Bronchial epithelial cell (primary cell): Measurements from ENCODE around the gene NDUFB4. TPM values are rescaled to one million over a fixed set of nuclear protein-coding genes. Genes with fewer than 3 reads are reported as not detected.

ENCODE experiments used
- DNase-seq: peaks from one replicate; pipeline ENCODE4 v3.0.0-alpha.2; 2010; ENCODE audit warnings: low read depth
- FAIRE-seq: peaks from 2 replicates; lab custom pipeline; 2011; peaks lifted over from hg19 to GRCh38; lab: Jason Lieb, UNC
- H3K27me3 ChIP-seq: 2 replicates; pipeline ENCODE4 v1.5.1; 2011; ENCODE audit warnings: low read length; ENCODE audit not compliant: control insufficient read depth, insufficient read depth
- H3K36me3 ChIP-seq: 2 replicates; pipeline ENCODE4 v1.5.1; 2011; ENCODE audit warnings: low read length; ENCODE audit not compliant: control insufficient read depth, insufficient read depth
- H3K4me3 ChIP-seq: 2 replicates; pipeline ENCODE4 v1.5.1; 2011; ENCODE audit warnings: mild to moderate bottlenecking, low read depth, low read length, control low read depth
- total RNA-seq: library from RNA; depleted of rRNA; stranded (reverse); fragments of >200 nt; gene quantifications from 2 replicates; pipeline ENCODE4 v1.2.1, GENCODE V29; 2014
- TF ChIP-seq, protein P1 (sequence below): IDR thresholded peaks from 2 replicates; pipeline ENCODE4 v1.5.1; 2011; ENCODE audit warnings: mild to moderate bottlenecking, moderate library complexity, low read length, control low read depth, inconsistent platforms; ENCODE audit not compliant: insufficient read depth, severe bottlenecking

Gene NDUFB4
- total RNA-seq = 9.7 and 20.4 TPM in 2 replicates

DNA sequence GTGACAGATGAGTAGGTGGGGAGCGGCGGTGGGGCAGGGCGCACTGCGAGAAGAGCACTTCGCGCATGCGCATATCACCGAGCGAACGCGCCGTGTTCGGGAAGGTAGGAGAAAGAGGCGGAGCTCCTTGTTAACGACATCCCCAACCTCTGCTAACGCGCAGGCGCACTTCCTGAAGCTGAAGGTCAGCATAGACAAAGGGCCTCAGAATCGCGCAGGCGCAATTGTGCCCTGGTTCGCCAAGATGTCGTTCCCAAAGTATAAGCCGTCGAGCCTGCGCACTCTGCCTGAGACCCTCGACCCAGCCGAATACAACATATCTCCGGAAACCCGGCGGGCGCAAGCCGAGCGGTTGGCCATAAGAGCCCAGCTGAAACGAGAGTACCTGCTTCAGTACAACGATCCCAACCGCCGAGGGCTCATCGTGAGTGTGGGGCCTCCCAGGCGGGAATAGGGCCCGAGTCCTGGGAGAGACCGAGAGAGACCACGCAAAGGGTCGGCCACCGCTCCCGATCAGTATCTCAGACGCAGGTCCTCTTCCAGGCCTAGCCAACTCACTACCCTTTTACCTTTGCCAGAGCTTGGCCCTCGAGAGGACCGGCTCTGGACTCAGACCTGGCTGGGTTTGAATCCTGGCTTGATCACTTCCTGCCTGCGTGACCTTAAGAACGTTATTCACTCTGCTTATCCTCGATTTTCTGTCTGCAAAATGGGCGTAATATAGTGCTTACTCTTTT lies at the start of gene NDUFB4:
Gene NDUFB4, plus strand, starts transcription at position 221 of the 737 bp plus-strand sequence. Its CDS starts 24 bp downstream, at position 245.
- Histone ChIP-seq H3K36me3 (peaks cover 3% of the 10 kb centered on the region), H3K27me3 (no peaks in the 10 kb centered on the region), H3K4me3 (peak within 1 kb of the TSS; percentile 77)
- peak; percentile 97 for DNase-seq
- TF ChIP-seq, protein P1, sequence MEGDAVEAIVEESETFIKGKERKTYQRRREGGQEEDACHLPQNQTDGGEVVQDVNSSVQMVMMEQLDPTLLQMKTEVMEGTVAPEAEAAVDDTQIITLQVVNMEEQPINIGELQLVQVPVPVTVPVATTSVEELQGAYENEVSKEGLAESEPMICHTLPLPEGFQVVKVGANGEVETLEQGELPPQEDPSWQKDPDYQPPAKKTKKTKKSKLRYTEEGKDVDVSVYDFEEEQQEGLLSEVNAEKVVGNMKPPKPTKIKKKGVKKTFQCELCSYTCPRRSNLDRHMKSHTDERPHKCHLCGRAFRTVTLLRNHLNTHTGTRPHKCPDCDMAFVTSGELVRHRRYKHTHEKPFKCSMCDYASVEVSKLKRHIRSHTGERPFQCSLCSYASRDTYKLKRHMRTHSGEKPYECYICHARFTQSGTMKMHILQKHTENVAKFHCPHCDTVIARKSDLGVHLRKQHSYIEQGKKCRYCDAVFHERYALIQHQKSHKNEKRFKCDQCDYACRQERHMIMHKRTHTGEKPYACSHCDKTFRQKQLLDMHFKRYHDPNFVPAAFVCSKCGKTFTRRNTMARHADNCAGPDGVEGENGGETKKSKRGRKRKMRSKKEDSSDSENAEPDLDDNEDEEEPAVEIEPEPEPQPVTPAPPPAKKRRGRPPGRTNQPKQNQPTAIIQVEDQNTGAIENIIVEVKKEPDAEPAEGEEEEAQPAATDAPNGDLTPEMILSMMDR = no peak
- FAIRE-seq = peak; percentile 13

DNA sequence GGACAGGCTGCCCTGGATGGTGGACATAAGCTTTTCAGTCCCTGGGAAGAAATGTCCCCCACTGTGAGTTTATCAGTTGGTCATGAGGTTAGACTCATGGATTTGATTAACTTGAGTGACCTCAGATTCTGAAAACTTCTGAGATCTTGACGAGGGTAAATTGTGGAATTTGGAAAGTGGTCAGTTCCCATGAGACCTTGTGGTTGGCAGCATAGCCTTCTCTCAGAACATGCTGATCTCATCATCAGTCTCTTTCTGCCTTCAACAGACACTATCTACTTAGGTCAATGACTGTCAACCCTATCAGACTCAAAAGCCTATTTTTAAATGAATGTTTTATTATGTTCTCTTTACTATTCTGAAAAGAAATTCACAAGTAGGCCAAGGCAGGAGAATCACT lies 45.6 kb upstream of the NDUFB4 start:
- no peaks in the 10 kb centered on the region for H3K36me3 ChIP-seq
- no peak overlapping the region for H3K4me3 ChIP-seq
- no peaks in the 10 kb centered on the region for H3K27me3 ChIP-seq
- DNase-seq = no peak
- TF ChIP-seq, protein P1 = no peak
- peak; percentile 83 for FAIRE-seq

DNA sequence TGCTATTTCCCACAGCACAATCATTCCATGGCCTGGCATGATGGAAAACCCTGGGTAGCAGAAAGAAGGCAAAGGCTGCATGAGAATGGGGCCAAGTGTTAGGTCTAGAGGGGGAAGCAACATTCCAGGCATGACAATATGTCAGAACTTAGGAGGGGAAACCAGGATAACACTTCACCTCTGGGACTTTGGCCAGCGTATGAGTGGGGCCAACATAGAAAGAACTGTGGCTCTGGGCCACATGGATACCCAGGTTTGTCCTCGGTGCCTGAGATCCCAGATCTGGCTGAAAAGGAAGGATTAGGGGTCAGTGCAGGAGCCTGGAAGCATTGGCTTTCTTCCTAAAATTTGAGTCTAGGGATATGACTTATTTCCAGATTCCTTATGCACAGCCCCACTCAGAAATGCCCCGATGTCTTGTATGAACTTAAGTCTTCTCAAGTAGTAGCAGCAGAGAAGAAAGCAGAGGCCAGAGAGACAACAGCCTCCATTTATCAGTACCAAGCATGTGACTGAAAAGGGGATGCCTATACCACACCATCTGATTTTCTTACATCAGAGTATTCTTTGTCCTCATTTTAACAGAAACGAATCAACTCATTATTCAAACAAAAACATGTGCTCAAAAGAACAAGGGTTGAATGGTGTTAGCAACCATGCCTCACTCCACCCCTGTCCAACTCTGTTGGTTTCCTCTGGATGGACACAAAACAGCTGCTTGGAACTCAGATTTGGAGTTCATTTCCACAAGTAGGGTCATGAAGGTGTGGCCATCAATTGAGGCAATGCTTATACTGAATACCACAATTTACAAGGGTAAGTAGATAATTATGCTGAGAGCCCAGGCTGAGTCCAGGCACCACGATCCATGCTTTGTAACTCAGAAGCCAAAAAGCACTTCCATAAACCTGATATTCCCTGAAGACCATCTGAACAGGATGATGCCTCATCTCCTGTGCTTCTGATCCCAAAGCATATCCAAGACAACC lies 43.7 kb upstream of the NDUFB4 start:
- no peak for FAIRE-seq
- no peaks in the 10 kb centered on the region for H3K27me3 ChIP-seq
- TF ChIP-seq, protein P1 = no peak
- no peaks in the 10 kb centered on the region for H3K36me3 ChIP-seq
- DNase-seq = no peak
- H3K4me3 ChIP-seq = no peak overlapping the region

DNA sequence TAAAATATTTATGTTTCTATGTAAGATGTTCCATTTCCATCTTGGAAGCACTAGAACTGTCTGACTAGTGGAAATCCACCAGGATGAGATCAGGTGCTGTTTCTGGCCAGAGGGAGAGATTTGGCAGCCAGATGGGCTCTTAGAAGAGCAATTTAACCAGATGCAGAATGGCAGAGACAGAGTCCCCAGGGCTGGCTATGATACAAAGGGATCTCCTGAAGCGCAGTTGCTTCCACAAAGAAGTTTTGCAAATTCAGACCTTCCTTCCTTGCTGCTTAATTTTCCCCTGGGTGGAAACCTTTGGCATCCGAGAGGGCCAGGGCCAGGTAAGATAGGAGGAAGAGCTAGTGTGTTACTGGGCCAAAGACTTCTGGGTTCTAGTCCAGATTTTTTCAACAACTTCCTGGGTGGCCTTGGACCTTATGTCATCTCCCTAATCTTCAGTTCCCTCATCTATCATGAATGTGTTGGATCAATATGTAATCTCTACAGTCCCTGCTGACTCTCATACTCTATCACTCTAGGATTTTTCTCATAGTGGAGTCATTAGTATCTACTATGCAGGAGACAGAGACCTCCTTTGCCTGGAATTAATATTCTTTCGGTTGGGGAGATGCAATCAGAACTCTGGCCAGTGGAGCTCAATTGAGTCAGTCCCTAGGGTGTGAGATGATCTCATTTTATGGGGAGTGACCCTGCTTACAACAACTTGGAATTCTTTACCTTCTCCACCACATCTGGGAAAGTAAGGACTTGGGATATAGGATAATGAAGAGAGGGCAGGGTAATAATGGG lies 41.1 kb upstream of the NDUFB4 start:
- TF ChIP-seq, protein P1 = no peak
- Histone ChIP-seq H3K27me3 (no peaks in the 10 kb centered on the region), H3K36me3 (no peaks in the 10 kb centered on the region), H3K4me3 (no peak overlapping the region)
- FAIRE-seq (no peak), DNase-seq (no peak)

DNA sequence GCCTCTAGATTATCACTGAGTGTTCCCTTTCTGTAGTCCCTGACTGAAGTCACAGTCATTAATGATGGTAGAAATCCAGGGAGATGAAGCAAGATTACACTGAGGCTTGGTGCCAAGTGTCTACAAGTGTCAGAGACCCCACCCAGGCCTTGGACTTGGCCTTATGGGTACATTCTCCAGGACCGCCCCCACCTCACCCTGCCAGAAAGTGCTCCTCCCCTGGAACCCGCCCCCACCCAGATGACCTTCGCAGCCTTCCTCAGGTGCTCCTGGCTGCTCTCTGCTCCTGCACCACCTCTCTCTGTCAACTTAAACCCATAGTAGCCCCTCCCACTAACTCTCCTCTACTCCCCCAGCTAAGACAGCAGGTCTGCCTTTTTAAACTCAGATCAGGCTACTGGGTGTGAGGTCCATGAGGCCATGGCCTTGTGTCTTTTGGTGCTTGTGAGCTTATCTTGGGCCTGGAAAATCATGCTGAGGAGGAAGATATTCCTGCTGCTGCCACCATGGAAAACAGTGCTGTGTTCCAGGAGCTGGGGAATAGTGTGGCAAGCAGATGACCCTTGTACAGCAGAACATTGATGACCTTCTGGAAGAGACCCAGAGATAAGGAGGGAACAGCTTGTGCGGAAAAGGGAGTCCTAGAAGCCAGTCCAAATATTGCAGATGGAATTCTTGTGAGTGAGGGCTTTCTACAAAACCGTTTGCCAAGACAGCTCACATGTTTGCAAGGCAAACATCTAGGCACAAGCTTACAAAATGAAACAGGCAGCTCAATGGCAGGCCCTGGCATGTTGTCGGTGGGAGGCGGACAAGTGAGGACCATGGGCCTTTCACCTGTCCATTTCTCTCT lies 40.3 kb upstream of the NDUFB4 start:
- no peak overlapping the region for H3K4me3 ChIP-seq
- FAIRE-seq (no peak), DNase-seq (peak; percentile 60)
- no peaks in the 10 kb centered on the region for H3K36me3 ChIP-seq
- TF ChIP-seq, protein P1 = no peak
- H3K27me3 ChIP-seq = no peaks in the 10 kb centered on the region
